Body of pancreas (tissue), 4 donors: ENCODE results near the gene TSHR. TPM values are rescaled to one million over a fixed set of nuclear protein-coding genes. Genes with fewer than 3 reads are reported as not detected.

Source experiments
- ATAC-seq: fragments of 150-250 bp; one replicate; pipeline ENCODE4 v1.9.1; 2016
- DNase-seq, 4 donors: peaks; one replicate each; pipeline ENCODE4 v3.0.0-alpha.2; 2019
- H3K27ac ChIP-seq, 4 donors: fragments of 200-600 bp; sonication (generic); 1 replicate in 3 of 4; 2 replicates in 1 of 4; pipeline versions ENCODE4 v1.5.1 to v1.6.1; 2016 to 2019; ENCODE audit warnings: mild to moderate bottlenecking in 1 of 4, mixed read lengths in 1 of 4, moderate library complexity in 1 of 4
- H3K27me3 ChIP-seq, 2 donors: fragments of 200-600 bp; sonication (generic); one replicate each; pipeline ENCODE4 v1.6.0; 2016; ENCODE audit warnings: mild to moderate bottlenecking in 1 of 2
- H3K36me3 ChIP-seq, 2 donors: fragments of 200-600 bp; sonication (generic); replicated peaks in 1 of 2; 2 replicates each; pipeline ENCODE4 v1.5.1; 2016; ENCODE audit warnings: low read depth in 2 of 2; ENCODE audit not compliant: insufficient read depth in 1 of 2
- H3K4me1 ChIP-seq: fragments of 200-600 bp; sonication (generic); one replicate; pipeline ENCODE4 v1.6.0; 2016
- H3K4me3 ChIP-seq, 2 donors: fragments of 200-600 bp; sonication (generic); 1 replicate in 1 of 2; 2 replicates in 1 of 2; pipeline ENCODE4 v1.5.1; 2016 to 2019
- H3K9me3 ChIP-seq, 3 donors: fragments of 200-600 bp; sonication (generic); 1 replicate in 2 of 3; 2 replicates in 1 of 3; pipeline ENCODE4 v1.5.1; 2016
- CTCF ChIP-seq, 7 experiments: fragments of 450-650 bp in 4 of 7; fragments of 200-600 bp in 3 of 7; sonication (generic) in 3 of 7; IDR thresholded peaks; one replicate each; pipeline ENCODE4 v1.5.1; 2016 to 2019; ENCODE audit warnings: antibody characterized with exemption in 7 of 7
- POLR2A ChIP-seq, 3 donors: fragments of 450-650 bp; IDR thresholded peaks; one replicate each; pipeline ENCODE4 v1.6.1; 2016; ENCODE audit warnings: antibody characterized with exemption in 3 of 3, mild to moderate bottlenecking in 2 of 3
- WGBS, 2 donors: methylation state at CpG; one replicate each; pipeline ENCODE4 v1.1.5; 2017; 5-methylcytosine and 5-hydroxymethylcytosine counted together
- intact Hi-C: fragments of 100-400 bp; cut with DNase I; formaldehyde crosslinking; loops from one replicate; pipeline ENCODE4 v1.15.1; 2023
- total RNA-seq, 2 donors: library from RNA; depleted of rRNA; stranded (reverse); fragments of >200 nt; gene quantifications; one replicate each; pipeline ENCODE4 v1.1.0, GENCODE V29; 2016

TSHR gene
- total RNA-seq, 2 donors from 2014 or later = not detected

- Histone ChIP-seq H3K36me3 (no peaks in the 10 kb centered on the region), H3K9me3 (no peaks in the 10 kb centered on the region), H3K27me3 (no peaks in the 10 kb centered on the region), H3K4me1 (no peaks in the 10 kb centered on the region), H3K27ac (no peak overlapping the region), H3K4me3 (no peak overlapping the region)
- no peak for TF ChIP-seq CTCF (IDR thresholded peaks at IDR 0.05)
- TF ChIP-seq POLR2A (IDR thresholded peaks at IDR 0.05) = no peak
- no peak for DNase-seq
- intact Hi-C loops = no loop called here
- ATAC-seq = no peak
- 85 to 87% methylated on average over 5 of the region's 5 CpGs for WGBS, 2 donors
Observed at GRCh38 chr14:80930095-80930494, 25.3 kb upstream of the TSHR start.

- Histone ChIP-seq H3K27ac (no peak overlapping the region), H3K36me3 (no peaks in the 10 kb centered on the region), H3K4me1 (no peaks in the 10 kb centered on the region), H3K9me3 (no peaks in the 10 kb centered on the region), H3K27me3 (no peaks in the 10 kb centered on the region), H3K4me3 (no peak overlapping the region)
- DNase-seq (peak in 1 of 4 donors; percentile 22), ATAC-seq (no peak)
- WGBS, 2 donors = 49 to 76% methylated on average over 8 of the region's 8 CpGs
- intact Hi-C loops = no loop called here
- TF ChIP-seq CTCF (IDR thresholded peaks at IDR 0.05) (no peak), POLR2A (IDR thresholded peaks at IDR 0.05) (no peak)
Observed at GRCh38 chr14:80930836-80931389, 24.5 kb upstream of the TSHR start.

GRCh38 chr14:80933282-80933681 lies 22.1 kb upstream of the TSHR start:
- no peaks in the 10 kb centered on the region for H3K4me1 ChIP-seq
- no peak overlapping the region for H3K27ac ChIP-seq
- ATAC-seq (no peak), DNase-seq (no peak)
- no peaks in the 10 kb centered on the region for H3K27me3 ChIP-seq
- no peaks in the 10 kb centered on the region for H3K9me3 ChIP-seq
- intact Hi-C loops = no loop called here
- no peak overlapping the region for H3K4me3 ChIP-seq
- H3K36me3 ChIP-seq = no peaks in the 10 kb centered on the region
- TF ChIP-seq POLR2A (IDR thresholded peaks at IDR 0.05) (no peak), CTCF (IDR thresholded peaks at IDR 0.05) (no peak)

- intact Hi-C loops = no loop called here
- no peak overlapping the region for H3K4me3 ChIP-seq
- 65 to 75% methylated on average over 4 of the region's 4 CpGs for WGBS, 2 donors
- H3K27me3 ChIP-seq = no peaks in the 10 kb centered on the region
- TF ChIP-seq POLR2A (IDR thresholded peaks at IDR 0.05) = no peak
- TF ChIP-seq CTCF (IDR thresholded peaks at IDR 0.05) = no peak
- no peaks in the 10 kb centered on the region for H3K9me3 ChIP-seq
- no peaks in the 10 kb centered on the region for H3K36me3 ChIP-seq
- no peak overlapping the region for H3K27ac ChIP-seq
- DNase-seq (no peak), ATAC-seq (no peak)
- no peaks in the 10 kb centered on the region for H3K4me1 ChIP-seq
Observed at GRCh38 chr14:80933686-80934085, 21.7 kb upstream of the TSHR start.

GRCh38 chr14:80940146-80940545 lies 15.3 kb upstream of the TSHR start:
- DNase-seq (no peak), ATAC-seq (no peak)
- Histone ChIP-seq H3K36me3 (no peaks in the 10 kb centered on the region), H3K4me3 (no peak overlapping the region), H3K9me3 (no peaks in the 10 kb centered on the region), H3K27me3 (no peaks in the 10 kb centered on the region), H3K27ac (no peak overlapping the region), H3K4me1 (peaks cover 10% of the 10 kb centered on the region)
- TF ChIP-seq POLR2A (IDR thresholded peaks at IDR 0.05) = no peak
- no peak for TF ChIP-seq CTCF (IDR thresholded peaks at IDR 0.05)
- WGBS, 2 donors = 80 to 85% methylated on average over 1 of the region's 1 CpG
- intact Hi-C loops = no loop called here
